NCI-H1092 treated with DMSO at 0.1 percent for 48 hours (cell line): ENCODE data around the gene VN1R4.
"Not testable (repeated sequence)": the region's sequence is repeated elsewhere in the genome, so short reads cannot be mapped to it uniquely, and the experiment has no call there.

Experiments
- DNase-seq: peaks from one replicate; lab custom pipeline; 2025; lab: John Stamatoyannopoulos, UW

VN1R4 gene

DNA sequence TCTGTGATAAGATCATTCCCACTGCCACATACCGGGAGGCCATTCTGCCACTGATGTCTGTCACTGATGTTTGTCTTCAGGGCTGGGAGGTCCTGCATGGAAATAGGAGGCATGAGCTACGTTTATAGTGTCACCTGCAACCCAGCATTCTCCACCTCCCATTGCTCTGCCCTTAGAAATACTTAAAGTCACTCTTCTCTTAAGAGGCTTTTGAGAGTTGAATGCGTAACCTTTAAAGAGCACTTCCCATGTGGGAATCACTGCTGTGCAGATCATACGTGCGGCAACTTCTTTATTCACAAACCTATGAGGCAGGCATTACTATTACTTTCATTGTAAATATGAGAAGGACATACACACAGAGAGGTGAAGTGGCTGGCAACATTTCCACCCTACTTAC lies at the start of gene VN1R4:
Gene VN1R4 (minus strand): TSS at position 101 of the 400 bp plus-strand sequence. CDS start 58 bp downstream, at position 43.
- DNase-seq = not testable (repeated sequence)

DNA sequence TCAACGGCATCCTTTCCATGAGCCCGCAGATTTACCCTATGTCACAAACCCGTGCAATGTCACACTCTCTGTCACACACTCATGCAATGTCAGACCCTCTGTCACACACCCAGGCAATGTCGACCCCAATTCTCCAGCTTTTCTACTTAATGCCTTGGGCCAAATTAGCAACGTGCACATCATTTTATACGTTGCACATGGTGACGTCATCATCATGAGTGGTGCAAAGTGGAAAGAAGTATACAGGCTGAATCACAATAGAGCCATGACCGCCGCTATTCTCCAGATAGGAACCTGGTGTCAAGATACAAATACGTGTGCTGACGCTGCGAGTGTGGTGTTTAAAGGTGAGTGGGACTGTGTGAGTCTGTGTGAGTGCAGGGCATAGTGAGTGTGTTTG lies 44.4 kb upstream of the VN1R4 start:
- DNase-seq = no peak

DNA sequence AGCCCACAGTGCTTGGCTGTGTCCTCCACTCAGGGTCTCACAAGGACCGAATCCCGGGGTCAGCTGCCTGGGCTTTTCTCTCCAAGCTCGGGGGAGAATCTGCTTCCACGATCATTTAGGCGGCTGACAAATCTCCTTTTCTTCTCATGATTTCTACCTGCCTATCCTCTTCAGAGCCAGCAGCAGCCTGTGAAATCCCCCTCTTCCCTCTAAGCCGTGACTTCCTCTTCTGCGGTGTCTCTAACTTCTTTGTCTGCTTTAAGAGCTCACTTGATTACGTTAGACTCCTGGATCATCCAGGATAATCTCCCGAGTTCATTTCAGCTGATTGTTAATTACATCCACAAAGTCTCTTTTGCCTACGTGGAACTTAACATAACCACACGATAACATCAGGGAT lies 43.5 kb upstream of the VN1R4 start:
- no peak for DNase-seq

DNA sequence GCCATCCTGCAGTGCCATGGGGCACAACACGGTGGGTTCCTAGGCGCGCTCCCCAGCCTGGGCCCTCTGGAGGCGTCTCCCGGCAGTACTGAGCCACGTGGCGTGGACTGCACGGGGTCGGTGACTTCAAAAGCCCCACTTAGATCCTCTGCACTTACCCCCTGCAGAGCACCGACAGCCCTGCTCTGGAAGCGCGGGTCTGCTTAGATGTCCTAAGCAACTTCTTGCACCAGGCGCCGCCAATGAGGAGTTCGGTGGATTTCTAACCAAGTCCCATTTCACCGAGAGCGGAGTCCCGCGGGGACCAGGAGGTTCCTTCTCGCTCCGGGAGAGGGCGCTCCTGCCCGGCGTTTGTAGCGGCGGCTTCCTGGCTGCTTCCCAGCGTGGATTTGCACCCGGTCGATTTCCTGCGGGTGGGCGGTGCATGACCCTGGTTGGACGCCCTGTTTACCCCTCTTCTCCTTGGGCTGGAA lies 40.9 kb upstream of the VN1R4 start:
- peak; percentile 34 for DNase-seq

GRCh38 chr19:53301341-53301740 lies 33.8 kb upstream of the VN1R4 start:
- DNase-seq = not testable (repeated sequence)

GRCh38 chr19:53294786-53295441 lies 27.4 kb upstream of the VN1R4 start:
- no peak for DNase-seq

GRCh38 chr19:53290758-53291549 lies 23.4 kb upstream of the VN1R4 start:
- no peak for DNase-seq

- DNase-seq = no peak
Observed at GRCh38 chr19:53285087-53285486, 17.6 kb upstream of the VN1R4 start.

- not testable (repeated sequence) for DNase-seq
Observed at GRCh38 chr19:53281947-53282346, 14.4 kb upstream of the VN1R4 start.

GRCh38 chr19:53275480-53275879 lies 8.0 kb upstream of the VN1R4 start:
- DNase-seq = no peak

DNA sequence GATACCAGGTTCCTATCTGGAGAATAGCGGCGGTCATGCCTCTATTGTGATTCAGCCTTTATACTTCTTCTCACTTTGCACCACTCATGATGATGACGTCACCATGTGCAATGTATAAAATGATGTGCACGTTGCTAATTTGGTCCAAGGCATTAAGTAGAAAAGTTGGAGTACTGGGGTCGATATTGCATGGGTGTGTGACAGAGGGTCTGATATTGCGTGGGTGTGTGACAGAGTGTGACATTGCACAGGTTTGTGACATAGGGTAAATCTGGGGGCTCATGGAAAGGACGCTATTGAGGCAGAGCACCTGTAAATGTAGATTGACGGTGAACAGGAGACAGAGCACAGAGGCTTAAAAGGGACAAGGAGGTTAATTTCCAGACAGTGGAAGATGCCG lies 4.5 kb upstream of the VN1R4 start:
- DNase-seq = no peak

GRCh38 chr19:53269861-53270260 lies 2.3 kb upstream of the VN1R4 start:
- DNase-seq = not testable (repeated sequence)

DNA sequence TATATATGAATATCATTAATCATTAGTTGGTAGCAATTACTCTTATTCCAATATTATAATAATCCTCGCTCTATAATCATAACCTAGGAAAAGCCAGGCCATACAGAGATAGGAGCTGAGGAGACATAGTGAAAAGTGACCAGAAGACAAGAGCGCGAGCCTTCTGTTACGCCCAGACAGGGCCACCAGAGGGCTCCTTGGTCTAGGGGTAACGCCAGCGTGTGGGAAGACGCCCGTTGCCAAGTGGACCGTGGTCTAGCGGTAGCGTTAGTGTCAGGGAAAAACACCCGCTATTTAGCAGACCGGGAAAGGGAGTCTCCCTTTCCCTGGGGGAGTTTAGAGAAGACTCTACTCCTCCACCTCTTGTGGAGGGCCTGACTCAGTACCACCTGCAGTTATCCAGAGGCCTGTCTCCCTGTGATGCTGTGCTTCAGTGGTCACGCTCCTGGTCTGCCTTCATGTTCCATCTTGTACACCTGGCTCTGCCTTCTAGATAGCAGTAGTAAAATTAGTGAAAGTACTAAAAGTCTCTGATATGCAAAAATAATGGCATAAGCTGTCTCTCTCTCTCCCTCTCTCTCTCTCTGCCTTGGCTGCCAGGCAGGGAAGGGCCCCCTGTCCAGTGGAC lies 9.7 kb downstream of the VN1R4 start, which contains the start of gene VN1R2:
Gene VN1R2 (plus strand): TSS at position 578 of the 628 bp plus-strand sequence. CDS start 84 bp downstream, outside the sequence.
- DNase-seq = not testable (repeated sequence)

GRCh38 chr19:53254411-53255341 lies 12.8 kb downstream of the VN1R4 start, which contains the start of gene ZNF677:
Gene ZNF677 (minus strand): TSS chr19:53254873. CDS start chr19:53251550, 3,323 bp downstream.
- peak; percentile 69 for DNase-seq

DNA sequence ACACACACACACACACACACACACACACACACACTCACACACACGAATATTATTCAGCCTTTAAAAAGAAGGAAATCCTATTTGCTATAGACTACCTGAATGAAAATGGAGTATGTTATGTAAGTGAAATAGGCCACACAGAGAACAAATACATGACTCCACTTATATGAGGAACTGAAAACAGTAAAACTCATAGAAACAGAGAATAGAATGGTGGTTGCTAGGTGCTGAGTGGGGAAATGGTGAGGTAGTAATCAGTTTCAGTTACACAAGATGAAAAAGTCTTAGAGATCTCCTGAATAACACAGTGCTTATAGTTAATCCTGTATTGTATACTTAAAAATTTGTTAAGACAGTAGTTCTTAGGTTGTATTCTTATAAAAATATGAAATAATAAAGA lies 21.0 kb downstream of the VN1R4 start:
- DNase-seq = no peak

- no peak for DNase-seq
Observed at GRCh38 chr19:53237114-53237777, 30.3 kb downstream of the VN1R4 start.

GRCh38 chr19:53224606-53225005 lies 42.9 kb downstream of the VN1R4 start:
- DNase-seq = no peak

DNA sequence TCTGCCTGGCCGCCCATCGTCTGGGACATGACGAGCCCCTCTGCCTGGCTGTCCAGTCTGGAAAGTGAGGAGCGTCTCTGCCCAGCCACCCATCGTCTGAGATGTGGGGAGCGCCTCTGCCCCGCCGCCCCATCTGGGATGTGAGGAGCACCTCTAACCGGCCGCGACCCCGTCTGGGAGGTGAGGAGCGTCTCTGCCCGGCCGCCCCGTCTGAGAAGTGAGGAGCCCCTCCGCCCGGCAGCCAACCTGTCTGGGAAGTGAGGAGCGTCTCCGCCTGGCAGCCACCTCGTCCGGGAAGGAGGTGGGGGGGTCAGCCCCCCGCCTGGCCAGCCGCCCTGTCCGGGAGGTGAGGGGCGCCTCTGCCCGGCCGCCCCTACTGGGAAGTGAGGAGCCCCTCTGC lies 44.8 kb downstream of the VN1R4 start:
- DNase-seq = not testable (repeated sequence)
